Stimulated activated CD8-positive, alpha-beta memory T cell treated with anti-CD3 and anti-CD28 coated beads, Interleukin-7, amount 100 ng/mL, for 4 hours (primary cell): ENCODE data around the gene CTNND2.
"Not testable (repeated sequence)": the region's sequence is repeated elsewhere in the genome, so short reads cannot be mapped to it uniquely, and the experiment has no call there.

Source experiments
- DNase-seq, 2 donors: peaks; one replicate each; pipeline ENCODE4 v3.0.0-alpha.2; 2020; ENCODE audit warnings: low read depth in 2 of 2

Gene CTNND2

DNA sequence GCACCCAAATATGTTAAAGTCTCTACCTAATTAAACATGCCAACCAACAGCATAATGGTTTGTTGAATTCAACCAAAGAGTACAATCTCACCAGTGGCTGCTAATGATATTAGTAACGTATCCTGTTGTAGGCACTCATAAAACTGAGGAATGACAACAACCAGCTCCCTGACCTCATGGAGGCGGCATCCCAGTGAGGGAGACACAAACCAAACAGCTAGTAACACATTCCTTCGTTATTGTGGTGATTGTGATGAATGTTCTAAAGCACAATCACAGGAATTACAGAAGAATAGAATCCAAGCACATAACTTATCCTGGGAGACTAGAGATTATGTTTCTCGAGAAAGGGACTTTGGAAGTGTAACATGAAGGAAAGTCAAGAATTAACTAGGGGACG, 224.6 kb downstream of the CTNND2 start:
- no peak for DNase-seq

GRCh38 chr5:11675184-11675583, 229.1 kb downstream of the CTNND2 start:
- DNase-seq, result no peak

DNA sequence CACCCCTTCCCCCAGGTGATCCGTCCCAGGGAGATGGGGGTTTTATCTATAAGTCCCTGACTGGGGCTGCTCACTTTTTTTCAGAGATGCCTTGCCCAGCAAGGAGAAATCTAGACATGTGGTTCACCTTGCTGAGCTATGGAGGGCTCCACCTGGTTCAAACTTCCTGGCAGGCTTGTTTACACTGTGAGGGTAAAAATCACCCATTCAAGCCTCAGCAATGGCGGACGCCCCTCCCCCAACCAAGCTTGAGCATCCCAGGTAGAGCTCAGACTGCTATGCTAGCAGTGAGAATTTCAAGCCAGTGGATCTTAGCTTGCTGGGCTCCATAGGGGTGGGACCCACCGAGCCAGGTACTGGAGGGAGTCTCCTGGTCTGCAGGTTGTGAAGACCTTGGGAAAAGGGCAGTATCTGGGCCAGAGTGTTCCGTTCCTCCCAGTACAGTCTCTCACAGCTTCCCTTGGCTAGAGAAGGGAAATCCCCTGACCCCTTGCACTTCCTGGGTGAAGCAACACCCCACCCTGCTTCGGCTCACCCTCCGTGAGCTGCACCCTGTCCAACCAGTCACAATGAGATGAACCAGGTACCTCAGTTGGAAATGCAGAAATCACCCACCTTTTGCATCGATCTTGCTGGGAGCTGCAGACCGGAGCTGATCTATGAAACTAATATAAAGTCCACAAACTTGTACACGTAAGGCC, 231.7 kb downstream of the CTNND2 start:
- no peak for DNase-seq

- DNase-seq, result no peak
Observed at GRCh38 chr5:11658376-11658775, 245.9 kb downstream of the CTNND2 start.

DNA sequence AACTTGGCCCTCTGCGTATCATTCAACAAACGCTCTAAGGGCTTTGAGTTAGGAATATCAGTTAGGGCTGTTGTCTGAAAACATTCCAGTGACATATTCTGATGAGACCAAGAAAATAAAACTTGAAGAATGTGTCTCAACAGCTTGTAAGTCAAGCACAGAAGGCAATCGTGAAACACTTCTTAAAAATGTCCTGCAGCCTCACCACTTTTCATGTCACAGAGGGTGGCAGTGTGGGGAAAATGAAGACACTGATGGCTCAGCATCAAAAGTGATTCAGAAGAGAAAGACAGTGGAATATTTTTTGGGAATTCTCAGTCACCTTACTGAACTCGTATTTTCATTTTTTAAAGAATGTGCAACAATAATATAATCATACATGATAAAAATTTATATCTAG, 247.3 kb downstream of the CTNND2 start:
- DNase-seq, result no peak

DNA sequence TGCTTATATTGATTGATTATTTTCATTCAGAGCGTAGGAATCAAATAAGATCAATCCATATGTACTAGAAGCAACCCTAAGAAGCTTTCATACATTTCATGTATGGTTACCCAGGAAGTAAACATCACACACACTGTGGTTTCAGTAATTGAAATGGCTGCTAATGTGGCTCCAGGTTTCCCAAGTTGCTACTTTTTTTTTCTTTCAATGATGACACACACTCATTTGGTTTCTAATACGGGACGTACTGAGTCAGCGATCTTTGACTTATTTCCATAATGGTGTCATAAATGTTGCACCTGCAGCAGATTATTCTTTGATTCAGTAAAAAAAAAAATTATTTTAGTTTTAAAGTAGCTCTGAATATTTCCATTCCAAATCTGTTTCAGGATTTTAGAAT, 248.6 kb downstream of the CTNND2 start:
- DNase-seq, result no peak

DNA sequence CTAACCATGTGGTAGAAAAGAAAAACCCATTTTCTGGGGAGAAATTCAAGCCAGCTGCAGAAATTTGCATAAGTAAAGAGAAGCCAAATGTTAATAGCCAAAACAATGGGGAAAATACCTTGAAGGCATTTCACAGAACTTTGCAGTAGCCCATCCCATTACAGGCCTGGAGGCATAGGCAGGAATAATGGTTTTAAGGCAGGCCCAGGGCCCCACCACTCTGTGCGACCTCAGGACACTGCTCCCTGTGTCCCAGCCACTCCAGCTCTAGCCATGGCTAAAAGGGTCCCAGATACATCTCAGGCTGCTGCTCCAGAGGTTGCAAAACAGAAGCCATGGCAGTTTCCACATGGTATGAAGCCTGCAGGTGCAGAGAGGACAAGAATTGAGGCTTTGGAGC, 253.3 kb downstream of the CTNND2 start:
- DNase-seq, result no peak

DNA sequence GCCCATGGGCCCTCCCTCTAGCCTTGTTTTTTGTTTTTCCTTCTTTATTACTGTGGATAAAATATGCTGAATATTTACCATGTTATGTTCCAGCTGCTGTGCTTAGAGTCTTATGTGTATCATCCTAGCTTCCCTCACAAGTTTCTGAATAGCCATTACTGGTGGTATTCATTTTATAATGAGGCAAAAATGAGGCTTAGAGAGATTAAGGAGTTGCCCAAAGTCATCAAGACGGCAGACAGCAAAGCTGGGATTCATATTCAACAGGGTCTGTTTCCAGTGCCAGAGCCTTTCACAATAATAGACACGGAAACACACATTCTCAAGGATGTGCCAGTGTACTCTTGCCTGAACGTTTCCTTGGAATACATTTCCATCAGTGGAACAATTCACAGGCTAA, 258.1 kb downstream of the CTNND2 start:
- DNase-seq, result no peak

DNA sequence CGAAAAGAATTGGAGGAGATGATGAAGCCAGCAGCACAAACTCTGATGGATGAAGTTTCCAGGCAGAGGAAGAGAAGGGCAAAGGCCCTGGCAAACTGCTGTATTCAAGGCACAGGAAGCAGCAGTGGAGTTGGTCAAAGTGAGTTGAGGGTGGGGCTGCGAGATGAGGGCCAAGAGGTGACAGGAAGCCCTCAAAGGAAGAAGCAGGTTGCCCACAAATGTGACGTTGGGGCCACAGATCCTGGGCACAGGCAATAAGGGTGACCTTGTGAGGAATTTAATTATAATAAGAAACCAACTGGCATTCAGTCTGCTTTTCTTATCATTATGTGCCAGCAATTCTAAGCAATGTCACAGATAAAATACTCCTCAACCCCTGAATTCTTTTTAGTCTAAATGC, 261.8 kb downstream of the CTNND2 start:
- peak; percentile 5 to 8 for DNase-seq

DNA sequence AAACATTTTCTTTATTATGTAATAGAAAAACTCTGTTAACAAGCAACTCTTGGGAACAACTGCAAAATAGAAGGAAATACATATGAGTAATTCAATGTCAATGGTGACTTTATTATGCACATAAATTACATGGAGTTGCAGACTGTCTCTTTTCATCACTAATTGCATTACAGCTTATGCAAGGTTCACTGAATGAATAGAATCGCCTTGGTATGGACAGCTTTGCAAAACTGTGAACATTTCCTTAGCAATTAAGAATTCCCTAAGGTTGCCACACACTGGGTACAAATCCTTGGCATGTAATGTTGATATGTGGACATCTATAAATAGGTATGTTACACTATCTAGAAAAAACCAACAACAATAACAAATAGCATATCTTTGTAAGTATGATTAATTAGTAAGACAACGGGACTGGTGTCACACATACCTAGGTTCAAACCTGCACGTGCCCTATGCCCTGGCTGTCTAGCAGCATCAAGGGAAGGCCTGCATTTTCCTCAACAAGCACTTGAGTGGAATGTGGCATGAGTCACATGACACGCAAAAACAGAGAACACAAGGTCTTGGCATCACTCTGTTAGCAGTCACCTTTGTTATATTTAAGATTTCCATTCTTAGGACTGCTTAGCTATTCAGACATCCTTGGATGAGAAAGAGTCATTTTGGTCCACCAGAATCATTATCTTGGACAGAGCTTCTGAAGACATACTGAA, 263.9 kb downstream of the CTNND2 start:
- DNase-seq, result no peak

DNA sequence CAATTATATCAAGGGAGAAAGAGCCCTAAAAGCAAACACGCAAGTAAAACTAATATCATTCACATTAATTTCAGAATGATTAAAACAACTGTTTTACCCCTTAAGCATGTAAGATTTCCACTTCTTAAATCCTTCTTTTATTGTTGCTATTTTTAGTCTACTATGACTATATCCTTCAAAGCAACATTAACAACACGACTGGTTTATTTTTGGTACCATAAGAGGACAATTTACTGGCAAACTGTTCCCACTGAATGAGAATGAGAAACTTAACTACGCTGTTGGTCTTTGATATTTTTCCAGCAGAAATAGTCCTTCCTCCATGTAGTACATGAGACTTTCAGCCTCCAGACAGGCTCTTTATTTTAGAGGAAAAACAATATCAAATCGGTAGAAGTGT, 281.5 kb downstream of the CTNND2 start:
- DNase-seq, result no peak

GRCh38 chr5:11620172-11620571, 284.1 kb downstream of the CTNND2 start:
- DNase-seq, result no peak

GRCh38 chr5:11619339-11620024, 284.8 kb downstream of the CTNND2 start:
- DNase-seq, result no peak

- DNase-seq, result no peak
Observed at GRCh38 chr5:11617080-11617479, 287.2 kb downstream of the CTNND2 start.

- not testable (repeated sequence) for DNase-seq
Observed at GRCh38 chr5:11616624-11617023, 287.6 kb downstream of the CTNND2 start.

- DNase-seq, result no peak
Observed at GRCh38 chr5:11611011-11611410, 293.2 kb downstream of the CTNND2 start.

DNA sequence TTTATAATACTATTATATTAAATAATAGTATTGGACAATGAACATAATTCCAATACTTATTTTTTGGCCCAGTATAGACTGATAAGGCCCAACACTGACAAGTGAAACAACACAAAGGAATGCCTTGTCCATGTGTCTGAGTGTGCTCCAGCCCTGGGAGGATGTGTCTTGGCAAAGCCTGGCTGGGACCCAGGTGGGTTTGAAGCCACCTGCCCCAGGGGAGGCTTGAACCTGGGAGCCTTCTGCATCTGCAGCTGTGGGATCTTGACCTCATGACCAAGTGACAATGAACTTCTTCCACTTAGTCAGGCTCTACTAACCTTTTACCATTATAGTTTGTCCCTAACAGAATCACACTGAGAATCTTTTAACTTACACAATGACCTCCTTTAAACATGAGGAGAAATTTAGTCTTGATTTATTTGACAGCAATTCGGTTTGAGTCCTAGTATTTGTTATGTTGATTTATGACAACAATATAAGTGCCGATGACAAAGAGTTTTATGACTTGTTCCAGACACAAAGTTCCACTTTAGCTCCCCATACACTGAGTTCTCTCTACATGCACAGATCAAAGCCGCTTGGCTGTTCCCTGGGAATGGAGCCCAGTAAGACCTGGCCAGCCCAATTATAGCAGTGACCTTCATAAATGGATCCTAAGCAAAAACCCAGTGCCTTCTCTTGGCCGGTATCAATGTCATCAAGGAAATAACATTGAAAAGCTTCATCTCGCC, 294.5 kb downstream of the CTNND2 start:
- no peak for DNase-seq

- no peak for DNase-seq
Observed at GRCh38 chr5:11608530-11608929, 295.7 kb downstream of the CTNND2 start.

- no peak for DNase-seq
Observed at GRCh38 chr5:11607944-11608483, 296.2 kb downstream of the CTNND2 start.

GRCh38 chr5:11602298-11602697, 301.9 kb downstream of the CTNND2 start:
- no peak for DNase-seq

DNA sequence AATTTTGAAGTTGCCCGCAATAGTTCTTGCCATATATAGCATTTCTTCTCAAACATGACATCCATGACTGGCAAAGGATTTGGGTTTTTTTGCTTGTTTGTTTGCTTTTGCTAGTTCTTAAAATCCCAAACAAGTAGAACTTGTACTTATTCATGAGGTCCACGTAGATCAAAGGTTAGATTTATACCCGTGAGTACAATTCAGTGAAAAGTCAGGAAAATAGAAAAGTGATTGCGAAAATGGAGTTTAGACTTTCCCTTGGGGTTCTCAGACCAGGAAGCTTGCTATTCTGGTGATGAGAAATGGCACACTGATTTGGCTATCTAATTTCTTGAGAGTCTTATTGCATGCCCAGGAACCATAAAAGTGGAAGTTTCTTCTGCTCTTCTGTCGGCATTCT, 304.7 kb downstream of the CTNND2 start:
- no peak for DNase-seq

DNA sequence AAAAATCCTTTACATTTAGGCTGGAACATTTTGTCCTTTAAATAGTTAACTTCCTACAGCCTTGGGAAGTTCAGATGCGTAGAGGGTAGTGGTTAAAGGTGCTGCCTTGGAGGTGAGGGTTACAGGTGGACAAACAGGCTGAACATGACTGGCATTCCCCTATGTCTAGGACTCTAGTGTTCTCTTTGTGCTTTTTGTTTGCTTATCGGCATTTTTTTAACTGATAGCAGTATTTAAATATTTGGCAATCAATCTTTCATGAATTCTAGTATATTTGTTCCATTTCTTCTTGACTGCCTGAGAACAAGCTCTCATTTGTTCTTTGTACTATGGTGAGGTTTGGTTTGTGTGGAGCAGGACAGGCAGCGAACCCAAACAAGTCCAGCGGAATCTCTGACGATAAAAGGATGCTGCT, 307.6 kb downstream of the CTNND2 start:
- DNase-seq, result no peak
